VCaP (cell line): ENCODE data around the gene GAS2L1.

Source experiments
- H3K27ac ChIP-seq: fragments of 450-650 bp; 2 replicates; pipeline ENCODE4 v1.5.1; 2017
- TF ChIP-seq, protein P1 (sequence below): fragments of 450-650 bp; conservative IDR thresholded peaks from 2 replicates; pipeline ENCODE4 v1.5.1; 2017; ENCODE audit warnings: mild to moderate bottlenecking, moderate library complexity

GAS2L1 gene

GRCh38 chr22:29298641-29299040 lies 7.8 kb upstream of the GAS2L1 start:
- TF ChIP-seq, protein P1, sequence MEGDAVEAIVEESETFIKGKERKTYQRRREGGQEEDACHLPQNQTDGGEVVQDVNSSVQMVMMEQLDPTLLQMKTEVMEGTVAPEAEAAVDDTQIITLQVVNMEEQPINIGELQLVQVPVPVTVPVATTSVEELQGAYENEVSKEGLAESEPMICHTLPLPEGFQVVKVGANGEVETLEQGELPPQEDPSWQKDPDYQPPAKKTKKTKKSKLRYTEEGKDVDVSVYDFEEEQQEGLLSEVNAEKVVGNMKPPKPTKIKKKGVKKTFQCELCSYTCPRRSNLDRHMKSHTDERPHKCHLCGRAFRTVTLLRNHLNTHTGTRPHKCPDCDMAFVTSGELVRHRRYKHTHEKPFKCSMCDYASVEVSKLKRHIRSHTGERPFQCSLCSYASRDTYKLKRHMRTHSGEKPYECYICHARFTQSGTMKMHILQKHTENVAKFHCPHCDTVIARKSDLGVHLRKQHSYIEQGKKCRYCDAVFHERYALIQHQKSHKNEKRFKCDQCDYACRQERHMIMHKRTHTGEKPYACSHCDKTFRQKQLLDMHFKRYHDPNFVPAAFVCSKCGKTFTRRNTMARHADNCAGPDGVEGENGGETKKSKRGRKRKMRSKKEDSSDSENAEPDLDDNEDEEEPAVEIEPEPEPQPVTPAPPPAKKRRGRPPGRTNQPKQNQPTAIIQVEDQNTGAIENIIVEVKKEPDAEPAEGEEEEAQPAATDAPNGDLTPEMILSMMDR = no peak
- no peak overlapping the region; the same call in 1 of the 2 replicates for H3K27ac ChIP-seq

GRCh38 chr22:29299136-29299900 lies 7.1 kb upstream of the GAS2L1 start:
- TF ChIP-seq, protein P1 = no peak
- no peak overlapping the region for H3K27ac ChIP-seq

DNA sequence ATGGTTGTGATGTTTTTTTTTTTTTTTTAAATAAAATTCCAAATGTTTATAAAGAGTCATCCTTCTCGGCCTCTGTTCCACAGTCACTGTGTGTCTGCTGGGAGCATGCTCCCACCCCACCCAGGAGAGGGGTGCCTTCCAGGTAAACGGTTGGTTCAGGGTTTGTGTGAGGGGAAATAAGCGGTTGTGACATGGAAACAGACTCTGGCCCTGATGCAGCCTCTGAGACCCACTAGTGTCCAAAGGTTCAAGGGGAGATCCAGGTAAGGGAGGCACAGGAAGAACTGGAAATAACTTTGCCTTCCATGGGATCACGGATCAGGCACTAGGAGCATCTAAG lies 6.0 kb upstream of the GAS2L1 start:
- H3K27ac ChIP-seq = no peak overlapping the region
- TF ChIP-seq, protein P1 = no peak

DNA sequence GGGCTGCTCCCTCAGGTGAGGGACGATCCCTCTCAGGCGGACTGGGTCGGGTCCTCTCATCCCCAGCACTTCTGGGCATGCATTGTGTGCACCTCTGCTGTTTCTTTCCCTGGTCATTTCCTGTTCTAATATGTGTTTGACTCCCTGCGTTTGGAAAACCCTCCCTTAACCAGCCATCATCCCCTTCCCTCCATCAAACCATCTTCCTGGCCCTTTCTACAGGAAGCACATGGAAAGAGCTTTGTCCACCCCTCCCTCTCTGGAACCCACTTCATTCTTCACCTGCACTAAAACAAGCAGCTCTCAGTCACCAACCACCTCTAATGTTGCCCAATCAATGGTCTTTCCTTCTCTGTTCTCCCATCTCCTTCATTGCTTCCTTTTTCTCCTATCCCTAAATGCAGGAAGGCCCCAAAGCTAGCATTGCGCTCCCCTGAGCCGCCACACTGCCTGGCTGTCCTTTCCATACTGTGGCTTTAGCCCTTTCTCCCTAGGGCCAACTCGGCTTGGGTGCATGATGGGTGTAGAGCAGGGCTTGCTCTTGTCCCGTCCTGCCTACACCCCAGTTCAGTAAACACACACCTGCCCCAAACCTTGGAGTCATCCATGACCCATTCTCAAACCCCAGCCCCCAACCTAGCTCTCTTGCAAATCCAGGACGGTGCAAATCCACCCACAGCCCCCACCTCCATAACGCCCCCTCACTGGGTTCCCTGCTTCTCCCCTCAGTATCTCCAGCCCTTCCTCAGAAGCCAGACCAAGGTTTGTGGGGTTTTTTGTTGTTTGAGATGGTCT lies 5.4 kb upstream of the GAS2L1 start:
- H3K27ac ChIP-seq = no peak overlapping the region
- TF ChIP-seq, protein P1 = no peak

DNA sequence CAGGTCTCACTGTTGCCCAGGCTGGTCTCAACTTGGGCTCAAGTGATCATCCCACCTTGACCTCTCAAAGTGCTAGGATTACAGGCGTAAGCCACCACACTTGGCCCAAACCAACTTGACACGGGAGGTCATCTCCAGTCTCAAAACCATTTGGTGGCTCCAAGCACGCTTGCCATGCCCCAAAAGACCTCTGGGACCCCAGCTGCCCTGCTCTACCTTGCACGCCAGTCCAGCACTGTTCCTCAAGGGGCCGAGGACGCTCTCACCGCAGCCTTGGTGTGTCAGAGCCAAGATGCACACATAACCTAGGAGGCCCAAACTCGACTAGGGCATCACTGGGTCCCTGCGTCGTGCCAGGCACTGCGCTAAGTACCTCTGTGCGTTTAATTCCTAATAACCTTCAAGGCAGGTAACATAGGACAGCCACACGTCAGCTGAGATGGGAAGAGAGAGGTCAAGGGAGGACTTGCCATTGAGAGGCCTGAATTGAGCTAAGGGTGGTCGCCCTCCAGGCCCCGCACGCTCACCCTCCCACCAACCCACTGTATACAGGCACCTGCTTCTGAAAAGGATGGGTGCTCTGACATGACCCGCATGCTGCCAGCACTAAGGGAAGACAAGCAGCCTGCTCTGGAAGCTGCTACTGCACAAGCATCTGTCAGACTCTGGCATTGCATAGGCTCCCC lies 4.6 kb upstream of the GAS2L1 start:
- H3K27ac ChIP-seq = peak overlapping the region; percentile 53
- TF ChIP-seq, protein P1 = no peak

GRCh38 chr22:29302402-29302680 lies 4.1 kb upstream of the GAS2L1 start:
- TF ChIP-seq, protein P1 = no peak
- H3K27ac ChIP-seq = peak overlapping the region; percentile 53
